Panc1 (cell line): ENCODE measurements around the gene MTHFR. TPM values are rescaled to one million over a fixed set of nuclear protein-coding genes. Genes with fewer than 3 reads are reported as not detected.

ENCODE experiments used
- ATAC-seq: fragments of 200-7000 bp; cut with Tn5 transposase; 2 replicates; pipeline ENCODE4 v1.9.1; 2020; ENCODE audit warnings: mild to moderate bottlenecking, moderate library complexity
- BruUV-seq: library from RNA; stranded (reverse); fragments of 400-500 nt; replicated peaks from 2 replicates; lab custom pipeline; 2021; lab: Mats Ljungman, UMichigan
- CTCF ChIA-PET: fragments of 300-600 bp; sonication (Branson Sonifier 250); formaldehyde crosslinking; loops from one replicate; lab custom pipeline; 2022; ENCODE audit warnings: antibody characterized with exemption; lab: Charles Lee
- POLR2A ChIA-PET: fragments of 300-600 bp; sonication (Branson Sonifier 250); formaldehyde crosslinking; loops from one replicate; lab custom pipeline; 2022; ENCODE audit warnings: antibody characterized with exemption; lab: Charles Lee
- DNase-seq: peaks from one replicate; pipeline ENCODE4 v3.0.0-alpha.2; 2010; ENCODE audit warnings: low read depth, low spot score
- H3K27ac ChIP-seq: 2 replicates; pipeline ENCODE4 v1.5.1; 2011; ENCODE audit warnings: mild to moderate bottlenecking, low read length, inconsistent platforms
- H3K27me3 ChIP-seq: fragments of 200-500 bp; sonication (Bioruptor generic); 2 replicates; pipeline ENCODE4 v1.6.0; 2014; ENCODE audit warnings: low read length, inconsistent platforms; ENCODE audit not compliant: control insufficient read depth, insufficient read depth
- H3K36me3 ChIP-seq: fragments of 200-500 bp; sonication (Bioruptor generic); 2 replicates; pipeline ENCODE4 v1.5.1; 2014; ENCODE audit warnings: inconsistent platforms, mild to moderate bottlenecking, low read length, moderate library complexity; ENCODE audit not compliant: control insufficient read depth, insufficient read depth
- H3K4me1 ChIP-seq: 2 replicates; pipeline ENCODE4 v1.5.1; 2011; ENCODE audit warnings: inconsistent platforms, mild to moderate bottlenecking, low read length, moderate library complexity; ENCODE audit not compliant: control insufficient read depth, insufficient read depth
- H3K4me3 ChIP-seq, 2 experiments: 2 replicates each; pipeline ENCODE4 v1.5.1; 2011 to 2012; ENCODE audit warnings: low read depth in 2 of 2, low read length in 2 of 2, mild to moderate bottlenecking in 2 of 2, inconsistent platforms in 1 of 2, moderate library complexity in 1 of 2
- H3K9me3 ChIP-seq: fragments of 200-500 bp; sonication (Bioruptor generic); 2 replicates; pipeline ENCODE4 v1.5.1; 2014; ENCODE audit warnings: low read depth, mild to moderate bottlenecking, inconsistent platforms, low read length, moderate library complexity; ENCODE audit not compliant: control insufficient read depth, insufficient read depth
- POLR2AphosphoS5 ChIP-seq: IDR thresholded peaks from 2 replicates; pipeline ENCODE4 v1.6.1; 2012; ENCODE audit warnings: mild to moderate bottlenecking, low read depth, low read length, moderate library complexity
- SIN3A ChIP-seq: IDR thresholded peaks from 2 replicates; pipeline ENCODE4 v1.6.1; 2012; ENCODE audit warnings: low read depth, mild to moderate bottlenecking, low read length, moderate library complexity, borderline replicate concordance; ENCODE audit not compliant: insufficient read depth
- TCF7L2 ChIP-seq: IDR thresholded peaks from 2 replicates; pipeline ENCODE4 v1.6.1; 2011; ENCODE audit warnings: mild to moderate bottlenecking, low read depth, low read length, inconsistent platforms
- in situ Hi-C: cut with HindIII; loops from 2 replicates; pipeline ENCODE4 v1.10.0; 2016; ENCODE audit warnings: low sequenced_read_pairs, low pct_unique_long_range_greater_than_20kb
- intact Hi-C: fragments of 100-400 bp; cut with micrococcal nuclease; formaldehyde crosslinking; loops from one replicate; pipeline ENCODE4 v1.10.0; 2022; ENCODE audit not compliant: unreplicated experiment
- total RNA-seq: library from RNA; stranded (reverse); gene quantifications from one replicate; pipeline ENCODE4 v1.2.1, GENCODE V29; 2021; ENCODE audit not compliant: unreplicated experiment
- TF ChIP-seq, protein P1 (sequence below), 2 experiments: IDR thresholded peaks; 2 replicates each; pipeline ENCODE4 v1.6.1; 2011 to 2012; ENCODE audit warnings: low read depth in 2 of 2, control low read depth in 1 of 2, low read length in 1 of 2, mild to moderate bottlenecking in 1 of 2, moderate library complexity in 1 of 2; ENCODE audit not compliant: insufficient read depth in 1 of 2
- TF ChIP-seq, protein P2 (sequence below): fragments of 450-650 bp; IDR thresholded peaks from 2 replicates; pipeline ENCODE4 v1.5.1; 2017; ENCODE audit warnings: mild to moderate bottlenecking

MTHFR gene
- total RNA-seq, 1 experiment from 2014 or later: 37.4 TPM

DNA sequence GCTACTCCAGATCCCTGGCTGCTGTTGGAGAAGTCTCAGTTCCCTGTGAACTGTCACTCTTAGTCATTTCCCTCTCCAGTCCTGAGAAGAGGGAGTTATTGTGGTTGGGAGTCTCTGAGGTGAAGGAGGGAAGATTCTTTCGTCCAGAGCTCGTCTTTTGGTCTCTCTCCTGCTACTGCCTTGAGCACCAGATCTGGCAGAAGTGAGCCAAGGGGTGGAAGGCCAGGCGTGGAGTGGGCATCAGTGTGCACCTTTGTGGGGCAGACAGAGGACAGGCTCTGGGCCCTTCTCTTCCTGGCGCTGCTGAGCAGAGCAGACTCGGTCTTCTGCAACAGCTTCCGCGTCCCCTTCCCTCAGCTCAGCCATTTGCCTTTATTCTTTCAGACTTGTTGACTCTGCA is 19.4 kb upstream of the MTHFR start:
- ChIA-PET POLR2A (no interaction called here), CTCF (interaction anchor here (0.6 kb wide), 2 partner anchors 60 to 643 kb away, joined by 3 to 4 read pairs; no protein-coding TSS in a partner anchor)
- ATAC-seq (no peak), DNase-seq (no peak)
- H3K9me3 ChIP-seq: no peaks in the 10 kb centered on the region
- no peak overlapping the region for H3K4me3 ChIP-seq
- H3K27me3 ChIP-seq: no peaks in the 10 kb centered on the region
- intact Hi-C loops: no loop called here
- peaks cover 5% of the 10 kb centered on the region for H3K36me3 ChIP-seq
- H3K4me1 ChIP-seq: no peaks in the 10 kb centered on the region
- TF ChIP-seq, protein P1, sequence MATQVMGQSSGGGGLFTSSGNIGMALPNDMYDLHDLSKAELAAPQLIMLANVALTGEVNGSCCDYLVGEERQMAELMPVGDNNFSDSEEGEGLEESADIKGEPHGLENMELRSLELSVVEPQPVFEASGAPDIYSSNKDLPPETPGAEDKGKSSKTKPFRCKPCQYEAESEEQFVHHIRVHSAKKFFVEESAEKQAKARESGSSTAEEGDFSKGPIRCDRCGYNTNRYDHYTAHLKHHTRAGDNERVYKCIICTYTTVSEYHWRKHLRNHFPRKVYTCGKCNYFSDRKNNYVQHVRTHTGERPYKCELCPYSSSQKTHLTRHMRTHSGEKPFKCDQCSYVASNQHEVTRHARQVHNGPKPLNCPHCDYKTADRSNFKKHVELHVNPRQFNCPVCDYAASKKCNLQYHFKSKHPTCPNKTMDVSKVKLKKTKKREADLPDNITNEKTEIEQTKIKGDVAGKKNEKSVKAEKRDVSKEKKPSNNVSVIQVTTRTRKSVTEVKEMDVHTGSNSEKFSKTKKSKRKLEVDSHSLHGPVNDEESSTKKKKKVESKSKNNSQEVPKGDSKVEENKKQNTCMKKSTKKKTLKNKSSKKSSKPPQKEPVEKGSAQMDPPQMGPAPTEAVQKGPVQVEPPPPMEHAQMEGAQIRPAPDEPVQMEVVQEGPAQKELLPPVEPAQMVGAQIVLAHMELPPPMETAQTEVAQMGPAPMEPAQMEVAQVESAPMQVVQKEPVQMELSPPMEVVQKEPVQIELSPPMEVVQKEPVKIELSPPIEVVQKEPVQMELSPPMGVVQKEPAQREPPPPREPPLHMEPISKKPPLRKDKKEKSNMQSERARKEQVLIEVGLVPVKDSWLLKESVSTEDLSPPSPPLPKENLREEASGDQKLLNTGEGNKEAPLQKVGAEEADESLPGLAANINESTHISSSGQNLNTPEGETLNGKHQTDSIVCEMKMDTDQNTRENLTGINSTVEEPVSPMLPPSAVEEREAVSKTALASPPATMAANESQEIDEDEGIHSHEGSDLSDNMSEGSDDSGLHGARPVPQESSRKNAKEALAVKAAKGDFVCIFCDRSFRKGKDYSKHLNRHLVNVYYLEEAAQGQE (IDR thresholded peaks at IDR 0.05; ENCODE audit: insufficient read depth in 1 of 2, low read depth in 2 of 2, low read length in 1 of 2): no peak
- TF ChIP-seq SIN3A (no peak), POLR2AphosphoS5 (no peak), TCF7L2 (no peak)
- TF ChIP-seq, protein P2, sequence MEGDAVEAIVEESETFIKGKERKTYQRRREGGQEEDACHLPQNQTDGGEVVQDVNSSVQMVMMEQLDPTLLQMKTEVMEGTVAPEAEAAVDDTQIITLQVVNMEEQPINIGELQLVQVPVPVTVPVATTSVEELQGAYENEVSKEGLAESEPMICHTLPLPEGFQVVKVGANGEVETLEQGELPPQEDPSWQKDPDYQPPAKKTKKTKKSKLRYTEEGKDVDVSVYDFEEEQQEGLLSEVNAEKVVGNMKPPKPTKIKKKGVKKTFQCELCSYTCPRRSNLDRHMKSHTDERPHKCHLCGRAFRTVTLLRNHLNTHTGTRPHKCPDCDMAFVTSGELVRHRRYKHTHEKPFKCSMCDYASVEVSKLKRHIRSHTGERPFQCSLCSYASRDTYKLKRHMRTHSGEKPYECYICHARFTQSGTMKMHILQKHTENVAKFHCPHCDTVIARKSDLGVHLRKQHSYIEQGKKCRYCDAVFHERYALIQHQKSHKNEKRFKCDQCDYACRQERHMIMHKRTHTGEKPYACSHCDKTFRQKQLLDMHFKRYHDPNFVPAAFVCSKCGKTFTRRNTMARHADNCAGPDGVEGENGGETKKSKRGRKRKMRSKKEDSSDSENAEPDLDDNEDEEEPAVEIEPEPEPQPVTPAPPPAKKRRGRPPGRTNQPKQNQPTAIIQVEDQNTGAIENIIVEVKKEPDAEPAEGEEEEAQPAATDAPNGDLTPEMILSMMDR: no peak
- H3K27ac ChIP-seq: no peak overlapping the region
- in situ Hi-C loops: no loop called here
- no TSS peak for BruUV-seq

DNA sequence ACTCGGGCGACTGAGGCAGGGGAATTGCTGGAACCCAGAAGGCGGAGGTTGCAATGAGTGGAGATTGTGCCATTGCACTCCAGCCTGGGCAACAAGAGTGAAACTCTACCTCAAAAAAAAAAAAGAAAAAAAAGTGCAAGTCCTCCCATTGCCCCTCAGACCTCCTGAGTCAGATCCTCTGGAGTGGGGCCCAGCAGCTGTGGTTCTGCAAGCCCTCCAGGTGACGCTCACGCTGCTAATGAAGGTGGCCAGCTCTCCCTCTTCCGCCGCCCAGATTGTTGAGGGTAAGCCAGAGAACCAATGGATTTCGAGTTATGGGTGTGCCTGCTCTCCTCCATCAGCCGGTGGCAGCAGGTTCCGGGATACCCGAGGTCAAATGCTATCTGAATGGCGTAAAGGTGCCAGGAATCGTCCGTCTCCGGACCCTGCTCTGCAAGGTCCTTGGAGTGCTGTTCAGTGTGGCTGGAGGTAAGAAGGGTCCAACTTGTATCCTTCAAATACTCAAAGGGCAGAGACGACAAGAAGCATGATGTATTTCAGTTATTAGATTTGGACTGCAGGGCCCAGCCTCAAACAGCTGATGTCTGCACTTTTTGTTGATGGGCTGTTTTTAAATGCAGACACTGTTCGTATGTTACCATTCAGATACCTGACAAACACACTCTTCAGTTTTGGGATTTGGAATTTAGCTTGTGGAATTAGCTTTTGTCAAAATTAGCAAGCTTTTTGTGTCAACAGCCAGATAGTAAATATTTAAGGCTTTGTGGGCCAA is 17.8 kb upstream of the MTHFR start:
- H3K27ac ChIP-seq: no peak overlapping the region
- intact Hi-C loops (no loop called here), in situ Hi-C loops (no loop called here)
- no peak overlapping the region for H3K4me3 ChIP-seq
- ChIA-PET CTCF (interaction anchor here (0.6 kb wide), 1 partner anchor 111 kb away, joined by 3 read pairs; no protein-coding TSS in a partner anchor), POLR2A (no interaction called here)
- no peaks in the 10 kb centered on the region for H3K27me3 ChIP-seq
- no peaks in the 10 kb centered on the region for H3K9me3 ChIP-seq
- DNase-seq (no peak), ATAC-seq (no peak)
- TF ChIP-seq, protein P1 (IDR thresholded peaks at IDR 0.05; ENCODE audit: insufficient read depth in 1 of 2, low read depth in 2 of 2, low read length in 1 of 2): no peak
- TF ChIP-seq SIN3A: no peak
- no peak for TF ChIP-seq POLR2AphosphoS5
- no peak for TF ChIP-seq TCF7L2
- TF ChIP-seq, protein P2: no peak
- H3K36me3 ChIP-seq: peaks cover 4% of the 10 kb centered on the region; the same call in 1 of the 2 replicates
- no TSS peak for BruUV-seq
- H3K4me1 ChIP-seq: no peaks in the 10 kb centered on the region
